Caco-2 (cell line): ENCODE measurements around the gene GNGT1. TPM values are rescaled to one million over a fixed set of nuclear protein-coding genes. Genes with fewer than 3 reads are reported as not detected.

Experiments
- Bru-seq: library from RNA; stranded (reverse); fragments of 400-500 nt; gene quantifications from one replicate; lab custom pipeline; 2021; lab: Mats Ljungman, UMichigan
- BruChase-seq, 2 experiments: library from RNA; stranded (reverse); fragments of 400-500 nt; gene quantifications; one replicate each; lab custom pipeline; 2021; lab: Mats Ljungman, UMichigan
- BruUV-seq: library from RNA; stranded (reverse); fragments of 400-500 nt; replicated peaks from 2 replicates; lab custom pipeline; 2021; lab: Mats Ljungman, UMichigan
- CTCF ChIA-PET: fragments of 300-600 bp; sonication (Branson Sonifier 250); formaldehyde crosslinking; loops from one replicate; lab custom pipeline; 2022; ENCODE audit warnings: antibody characterized with exemption; lab: Charles Lee
- POLR2A ChIA-PET: fragments of 300-600 bp; sonication (Branson Sonifier 250); formaldehyde crosslinking; loops from one replicate; lab custom pipeline; 2022; ENCODE audit warnings: antibody characterized with exemption; lab: Charles Lee
- DNase-seq, 2 experiments: peaks; one replicate each; pipeline versions ENCODE4 v3.0.0 to v3.0.0-alpha.2; 2020 to 2022
- H3K27me3 ChIP-seq: replicated peaks from 2 replicates; pipeline ENCODE4 v1.6.0; 2011; ENCODE audit warnings: low read length; ENCODE audit not compliant: control insufficient read depth, insufficient read depth
- H3K36me3 ChIP-seq: 2 replicates; pipeline ENCODE4 v1.5.1; 2011; ENCODE audit warnings: low read length; ENCODE audit not compliant: control insufficient read depth, insufficient read depth
- H3K4me1 ChIP-seq: fragments of 250-450 bp; sonication (Bioruptor Pico); 2 replicates; pipeline ENCODE4 v1.5.1; 2020; ENCODE audit warnings: mild to moderate bottlenecking
- H3K4me3 ChIP-seq: 2 replicates; pipeline ENCODE4 v1.5.1; 2011; ENCODE audit warnings: low read depth, mild to moderate bottlenecking, control low read depth, low read length
- H3K9me3 ChIP-seq: fragments of 250-450 bp; sonication (Bioruptor Pico); 2 replicates; pipeline ENCODE4 v1.5.1; 2020; ENCODE audit warnings: mild to moderate bottlenecking, moderate library complexity
- H3K27ac Mint-ChIP-seq: one replicate; pipeline ENCODE4 v1.8.0; 2022; ENCODE audit warnings: mixed read lengths; ENCODE audit not compliant: unreplicated experiment
- H3K27me3 Mint-ChIP-seq: one replicate; pipeline ENCODE4 v1.8.0; 2022; ENCODE audit warnings: mixed read lengths; ENCODE audit not compliant: insufficient read depth, unreplicated experiment
- H3K36me3 Mint-ChIP-seq: one replicate; pipeline ENCODE4 v1.8.0; 2022; ENCODE audit warnings: mild to moderate bottlenecking, mixed read lengths; ENCODE audit not compliant: insufficient read depth, unreplicated experiment
- H3K4me1 Mint-ChIP-seq: one replicate; pipeline ENCODE4 v1.8.0; 2022; ENCODE audit warnings: low read depth, mixed read lengths; ENCODE audit not compliant: unreplicated experiment
- H3K4me3 Mint-ChIP-seq: one replicate; pipeline ENCODE4 v1.8.0; 2022; ENCODE audit warnings: mild to moderate bottlenecking, moderate library complexity, mixed read lengths; ENCODE audit not compliant: unreplicated experiment
- H3K9me3 Mint-ChIP-seq: one replicate; pipeline ENCODE4 v1.8.0; 2022; ENCODE audit warnings: mixed read lengths; ENCODE audit not compliant: unreplicated experiment
- intact Hi-C: fragments of 100-400 bp; cut with micrococcal nuclease; formaldehyde crosslinking; loops from one replicate; pipeline ENCODE4 v1.10.0; 2022; ENCODE audit not compliant: unreplicated experiment
- long read RNA-seq: library from polyadenylated mRNA; stranded (forward); transcript quantifications from one replicate; pipeline ENCODE4 v2.0.0, GENCODE V29; 2022
- total RNA-seq: library from RNA; stranded (reverse); gene quantifications from 2 replicates; pipeline ENCODE4 v1.2.3, GENCODE V29; 2022
- TF ChIP-seq, protein P1 (sequence below), 2 experiments: fragments of 200-600 bp in 1 of 2; IDR thresholded peaks; 1 replicate in 1 of 2; 2 replicates in 1 of 2; pipeline versions ENCODE4 v1.5.1 to v1.8.0; 2011 to 2022; ENCODE audit warnings: antibody characterized with exemption in 1 of 2, control low read depth in 1 of 2, inconsistent platforms in 1 of 2, low read depth in 1 of 2, low read length in 1 of 2, mild to moderate bottlenecking in 1 of 2, moderate library complexity in 1 of 2; ENCODE audit not compliant: insufficient read depth in 1 of 2, severe bottlenecking in 1 of 2, unreplicated experiment in 1 of 2

GNGT1 gene
- total RNA-seq: 0.54 and 0.97 TPM in 2 replicates
- Bru-seq, nascent RNA: percentile 70 among the genes with signal in this experiment
- percentile 86 among the genes with signal in this experiment for BruChase-seq, experiment 1, labeled RNA remaining after a 2-hour chase
- BruChase-seq, experiment 2, labeled RNA remaining after a 6-hour chase: percentile 71 among the genes with signal in this experiment
- long read RNA-seq, partial matches to known transcripts: 1 of 11 reads
- long read RNA-seq, other reads (novel, unspliced or antisense): 10 of 11 reads

DNA sequence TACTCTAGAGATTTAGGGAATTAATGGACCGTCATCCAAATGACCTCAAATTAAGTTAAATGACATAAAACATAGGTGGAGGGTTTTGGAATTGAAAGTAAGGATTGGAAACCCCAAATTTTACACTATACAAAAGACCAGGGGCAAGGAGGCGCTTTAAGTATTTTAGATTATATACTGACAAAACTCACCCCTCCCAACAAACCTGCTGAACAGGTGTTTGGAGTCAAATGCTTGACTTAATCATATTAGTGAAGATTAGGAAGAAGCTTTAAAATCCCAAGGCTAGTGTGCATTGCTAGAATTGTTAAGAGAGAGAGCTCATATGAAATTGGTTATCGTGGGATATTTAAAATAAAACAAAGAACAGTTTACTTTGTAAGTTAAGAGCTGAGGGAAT lies at the start of gene GNGT1:
TSS of gene GNGT1 (plus strand) at position 301 of the 400 bp plus-strand sequence. CDS start 180 bp downstream, outside the sequence.
- Histone ChIP-seq H3K27me3 (no peaks in the 10 kb centered on the region; the same call in 1 of the 2 replicates), H3K4me3 (no peak within 1 kb of the TSS), H3K4me1 (no peaks in the 10 kb centered on the region), H3K9me3 (no peaks in the 10 kb centered on the region), H3K36me3 (no peaks in the 10 kb centered on the region)
- Mint-ChIP-seq H3K4me1 (no peaks in the 10 kb centered on the region), H3K4me3 (no peak within 1 kb of the TSS), H3K27ac (no peak within 1 kb of the TSS), H3K27me3 (peaks cover 3% of the 10 kb centered on the region), H3K9me3 (no peaks in the 10 kb centered on the region), H3K36me3 (no peaks in the 10 kb centered on the region)
- intact Hi-C loops: loop anchor here (10.0 kb wide), 1 partner anchor 191 kb away; no protein-coding TSS in a partner anchor
- TF ChIP-seq, protein P1, sequence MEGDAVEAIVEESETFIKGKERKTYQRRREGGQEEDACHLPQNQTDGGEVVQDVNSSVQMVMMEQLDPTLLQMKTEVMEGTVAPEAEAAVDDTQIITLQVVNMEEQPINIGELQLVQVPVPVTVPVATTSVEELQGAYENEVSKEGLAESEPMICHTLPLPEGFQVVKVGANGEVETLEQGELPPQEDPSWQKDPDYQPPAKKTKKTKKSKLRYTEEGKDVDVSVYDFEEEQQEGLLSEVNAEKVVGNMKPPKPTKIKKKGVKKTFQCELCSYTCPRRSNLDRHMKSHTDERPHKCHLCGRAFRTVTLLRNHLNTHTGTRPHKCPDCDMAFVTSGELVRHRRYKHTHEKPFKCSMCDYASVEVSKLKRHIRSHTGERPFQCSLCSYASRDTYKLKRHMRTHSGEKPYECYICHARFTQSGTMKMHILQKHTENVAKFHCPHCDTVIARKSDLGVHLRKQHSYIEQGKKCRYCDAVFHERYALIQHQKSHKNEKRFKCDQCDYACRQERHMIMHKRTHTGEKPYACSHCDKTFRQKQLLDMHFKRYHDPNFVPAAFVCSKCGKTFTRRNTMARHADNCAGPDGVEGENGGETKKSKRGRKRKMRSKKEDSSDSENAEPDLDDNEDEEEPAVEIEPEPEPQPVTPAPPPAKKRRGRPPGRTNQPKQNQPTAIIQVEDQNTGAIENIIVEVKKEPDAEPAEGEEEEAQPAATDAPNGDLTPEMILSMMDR (IDR thresholded peaks at IDR 0.05; ENCODE audit: insufficient read depth in 1 of 2, low read depth in 1 of 2, low read length in 1 of 2, severe bottlenecking in 1 of 2, unreplicated experiment in 1 of 2): no peak
- BruUV-seq: no TSS peak
- CTCF ChIA-PET: interaction anchor here (0.6 kb wide), 1 partner anchor 712 kb away, joined by 3 read pairs; no protein-coding TSS in a partner anchor
- POLR2A ChIA-PET: no interaction called here
- DNase-seq: no peak

DNA sequence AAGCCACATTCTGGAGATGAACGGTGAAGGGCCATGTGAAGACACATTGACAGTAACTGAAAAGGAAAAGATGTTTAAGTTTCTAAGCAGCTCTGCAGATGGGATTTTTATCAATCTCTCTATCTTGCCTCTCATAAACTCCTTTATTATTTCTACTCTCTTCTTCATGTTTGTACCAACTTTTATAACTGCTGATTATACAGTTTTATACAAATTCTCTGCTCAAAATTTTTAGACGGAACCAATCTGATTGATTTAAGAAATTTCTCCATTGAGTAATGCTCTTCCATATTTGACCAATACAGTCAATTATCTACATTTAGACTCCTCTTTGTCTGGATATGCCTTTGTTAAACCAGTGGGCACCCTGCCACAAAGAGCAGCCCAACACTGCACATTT lies 47.5 kb upstream of the GNGT1 start:
- H3K36me3 ChIP-seq: no peaks in the 10 kb centered on the region
- ChIA-PET CTCF (no interaction called here), POLR2A (no interaction called here)
- Mint-ChIP-seq H3K36me3 (no peaks in the 10 kb centered on the region), H3K27ac (no peak overlapping the region), H3K4me1 (no peaks in the 10 kb centered on the region), H3K9me3 (no peaks in the 10 kb centered on the region), H3K27me3 (peaks cover 14% of the 10 kb centered on the region), H3K4me3 (no peak overlapping the region)
- TF ChIP-seq, protein P1 (IDR thresholded peaks at IDR 0.05; ENCODE audit: insufficient read depth in 1 of 2, low read depth in 1 of 2, low read length in 1 of 2, severe bottlenecking in 1 of 2, unreplicated experiment in 1 of 2): no peak
- H3K4me1 ChIP-seq: no peaks in the 10 kb centered on the region
- H3K9me3 ChIP-seq: no peaks in the 10 kb centered on the region
- DNase-seq: no peak
- H3K27me3 ChIP-seq: no peaks in the 10 kb centered on the region; the same call in 1 of the 2 replicates
- intact Hi-C loops: no loop called here
- no peak overlapping the region for H3K4me3 ChIP-seq
- BruUV-seq: no TSS peak

DNA sequence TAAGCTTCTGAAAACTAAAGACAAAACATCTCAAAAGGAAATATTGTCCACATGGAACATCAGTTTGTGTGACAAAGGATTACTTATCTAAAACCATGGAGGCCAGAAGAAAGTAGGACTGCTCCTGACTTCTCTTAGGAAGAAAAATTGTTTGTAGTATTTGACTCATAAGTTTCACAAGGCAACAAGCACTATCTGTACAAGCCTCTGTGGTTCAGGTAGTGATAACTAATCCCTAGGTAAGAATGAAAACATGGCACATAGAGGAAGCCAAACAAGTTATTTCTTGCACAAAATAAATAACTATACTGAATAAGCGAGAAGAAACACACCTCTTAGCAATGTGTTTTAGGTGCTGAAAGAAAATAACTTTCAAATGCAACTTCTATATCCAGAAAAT lies 46.1 kb upstream of the GNGT1 start:
- no peaks in the 10 kb centered on the region for H3K36me3 ChIP-seq
- Mint-ChIP-seq H3K9me3 (no peaks in the 10 kb centered on the region), H3K27ac (no peak overlapping the region), H3K36me3 (no peaks in the 10 kb centered on the region), H3K4me3 (no peak overlapping the region), H3K27me3 (peaks cover 12% of the 10 kb centered on the region), H3K4me1 (no peaks in the 10 kb centered on the region)
- intact Hi-C loops: no loop called here
- no peaks in the 10 kb centered on the region for H3K9me3 ChIP-seq
- ChIA-PET CTCF (no interaction called here), POLR2A (no interaction called here)
- TF ChIP-seq, protein P1 (IDR thresholded peaks at IDR 0.05; ENCODE audit: insufficient read depth in 1 of 2, low read depth in 1 of 2, low read length in 1 of 2, severe bottlenecking in 1 of 2, unreplicated experiment in 1 of 2): no peak
- H3K4me3 ChIP-seq: no peak overlapping the region
- no peak for DNase-seq
- H3K27me3 ChIP-seq: no peaks in the 10 kb centered on the region; the same call in 1 of the 2 replicates
- BruUV-seq: no TSS peak
- no peaks in the 10 kb centered on the region for H3K4me1 ChIP-seq
